ENCODE measurements around the gene RRBP1. TPM values are rescaled to one million over a fixed set of nuclear protein-coding genes. Genes with fewer than 3 reads are reported as not detected.

Gene RRBP1
- total and polyA plus RNA-seq, 3 donors from 2014 or later: 93.8 to 146 (median 144) TPM

DNA sequence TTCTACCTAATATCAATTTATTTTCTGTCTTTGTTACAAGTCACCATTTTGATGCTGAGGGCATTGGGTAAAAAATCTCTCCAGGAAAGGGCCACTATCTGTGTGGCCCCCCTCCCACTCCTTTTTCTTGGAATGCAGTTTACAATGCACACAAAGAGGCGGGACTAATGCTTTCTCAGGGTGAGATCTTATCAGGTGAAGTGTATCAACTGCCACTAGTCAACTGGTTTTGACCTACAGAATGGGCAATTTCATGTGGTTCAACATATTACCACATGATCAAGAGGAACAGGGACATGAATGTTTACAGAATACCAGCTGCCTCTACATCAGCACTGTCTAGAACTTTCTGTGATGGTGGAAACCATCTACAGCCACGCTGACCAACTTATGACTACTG lies 3.7 kb downstream of the RRBP1 start:
- no peaks in the 10 kb centered on the region for H3K36me3 ChIP-seq (ENCODE audit: low read depth, missing control alignments)
- no peaks in the 10 kb centered on the region for H3K9me3 ChIP-seq
- intact Hi-C loops (cut with DNase I; ENCODE audit: low total_unique reads): no loop called here
- H3K4me1 ChIP-seq: peaks cover 16% of the 10 kb centered on the region
- no peak for DNase-seq
- H3K4me3 ChIP-seq: no peak overlapping the region
- H3K27me3 ChIP-seq: no peaks in the 10 kb centered on the region
- TF ChIP-seq, protein P1, sequence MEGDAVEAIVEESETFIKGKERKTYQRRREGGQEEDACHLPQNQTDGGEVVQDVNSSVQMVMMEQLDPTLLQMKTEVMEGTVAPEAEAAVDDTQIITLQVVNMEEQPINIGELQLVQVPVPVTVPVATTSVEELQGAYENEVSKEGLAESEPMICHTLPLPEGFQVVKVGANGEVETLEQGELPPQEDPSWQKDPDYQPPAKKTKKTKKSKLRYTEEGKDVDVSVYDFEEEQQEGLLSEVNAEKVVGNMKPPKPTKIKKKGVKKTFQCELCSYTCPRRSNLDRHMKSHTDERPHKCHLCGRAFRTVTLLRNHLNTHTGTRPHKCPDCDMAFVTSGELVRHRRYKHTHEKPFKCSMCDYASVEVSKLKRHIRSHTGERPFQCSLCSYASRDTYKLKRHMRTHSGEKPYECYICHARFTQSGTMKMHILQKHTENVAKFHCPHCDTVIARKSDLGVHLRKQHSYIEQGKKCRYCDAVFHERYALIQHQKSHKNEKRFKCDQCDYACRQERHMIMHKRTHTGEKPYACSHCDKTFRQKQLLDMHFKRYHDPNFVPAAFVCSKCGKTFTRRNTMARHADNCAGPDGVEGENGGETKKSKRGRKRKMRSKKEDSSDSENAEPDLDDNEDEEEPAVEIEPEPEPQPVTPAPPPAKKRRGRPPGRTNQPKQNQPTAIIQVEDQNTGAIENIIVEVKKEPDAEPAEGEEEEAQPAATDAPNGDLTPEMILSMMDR (IDR thresholded peaks at IDR 0.05): no peak
- TF ChIP-seq POLR2A (IDR thresholded peaks at IDR 0.05): no peak
- 78 to 81% methylated on average over 2 of the region's 2 CpGs for WGBS, 2 donors
- H3K27ac ChIP-seq: no peak overlapping the region

DNA sequence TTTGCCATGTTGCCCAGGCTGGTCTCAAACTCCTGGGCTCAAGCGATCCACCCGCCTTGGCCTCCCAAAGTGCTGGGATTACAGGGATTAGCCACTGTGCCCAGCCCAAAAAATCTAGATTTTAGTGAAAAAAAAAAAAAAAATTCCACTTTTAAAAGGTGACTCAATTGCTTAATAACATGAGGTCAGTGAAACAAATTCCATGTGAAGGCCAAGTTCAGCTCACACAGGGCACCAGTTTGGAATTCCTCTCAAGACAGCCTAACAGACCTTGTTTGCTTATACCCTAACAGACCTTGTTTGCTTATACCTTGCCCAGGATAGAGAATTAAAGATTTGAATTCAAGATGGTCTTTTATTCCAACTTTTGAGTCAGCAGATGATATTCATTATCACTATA lies 5.1 kb downstream of the RRBP1 start:
- DNase-seq: no peak

DNA sequence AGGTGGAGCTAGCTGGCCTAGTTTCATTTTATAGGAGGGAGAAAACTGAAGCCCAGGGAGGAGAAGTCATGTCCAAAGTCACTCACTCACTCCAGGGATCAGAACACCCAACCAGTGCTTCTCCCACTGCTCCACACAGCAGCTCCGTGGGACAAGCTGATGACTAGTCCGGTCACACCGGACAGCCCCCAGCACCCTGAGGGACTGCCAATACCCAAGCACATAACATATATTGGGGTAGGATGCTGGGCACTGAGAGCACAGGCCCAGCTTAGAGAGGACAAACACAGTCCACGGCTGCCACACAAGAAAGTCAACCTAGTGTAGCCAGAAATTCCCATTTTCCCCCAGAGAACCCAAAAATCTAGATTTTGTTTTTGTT lies 5.7 kb downstream of the RRBP1 start:
- intact Hi-C loops (cut with DNase I; ENCODE audit: low total_unique reads): no loop called here
- Histone ChIP-seq H3K4me3 (no peak overlapping the region), H3K9me3 (no peaks in the 10 kb centered on the region), H3K27me3 (no peaks in the 10 kb centered on the region), H3K4me1 (peaks cover 12% of the 10 kb centered on the region), H3K36me3 (ENCODE audit: low read depth, missing control alignments) (no peaks in the 10 kb centered on the region), H3K27ac (no peak overlapping the region)
- TF ChIP-seq POLR2A (IDR thresholded peaks at IDR 0.05): no peak
- TF ChIP-seq, protein P1 (IDR thresholded peaks at IDR 0.05): no peak
- WGBS, 2 donors: 87 to 89% methylated on average over 3 to 4 of the region's 4 CpGs
- no peak for DNase-seq

More for the DNA sequence above, 5.1 kb downstream of the RRBP1 start:
- H3K36me3 ChIP-seq (ENCODE audit: low read depth, missing control alignments): no peaks in the 10 kb centered on the region
- H3K27ac ChIP-seq: no peak overlapping the region
- intact Hi-C loops (cut with DNase I; ENCODE audit: low total_unique reads): no loop called here
- WGBS, 2 donors: 88 to 100% methylated on average over 2 of the region's 2 CpGs
- no peaks in the 10 kb centered on the region for H3K9me3 ChIP-seq
- no peaks in the 10 kb centered on the region for H3K27me3 ChIP-seq
- H3K4me1 ChIP-seq: peaks cover 12% of the 10 kb centered on the region
- TF ChIP-seq, protein P1 (IDR thresholded peaks at IDR 0.05): no peak
- no peak for TF ChIP-seq POLR2A (IDR thresholded peaks at IDR 0.05)
- H3K4me3 ChIP-seq: no peak overlapping the region

DNA sequence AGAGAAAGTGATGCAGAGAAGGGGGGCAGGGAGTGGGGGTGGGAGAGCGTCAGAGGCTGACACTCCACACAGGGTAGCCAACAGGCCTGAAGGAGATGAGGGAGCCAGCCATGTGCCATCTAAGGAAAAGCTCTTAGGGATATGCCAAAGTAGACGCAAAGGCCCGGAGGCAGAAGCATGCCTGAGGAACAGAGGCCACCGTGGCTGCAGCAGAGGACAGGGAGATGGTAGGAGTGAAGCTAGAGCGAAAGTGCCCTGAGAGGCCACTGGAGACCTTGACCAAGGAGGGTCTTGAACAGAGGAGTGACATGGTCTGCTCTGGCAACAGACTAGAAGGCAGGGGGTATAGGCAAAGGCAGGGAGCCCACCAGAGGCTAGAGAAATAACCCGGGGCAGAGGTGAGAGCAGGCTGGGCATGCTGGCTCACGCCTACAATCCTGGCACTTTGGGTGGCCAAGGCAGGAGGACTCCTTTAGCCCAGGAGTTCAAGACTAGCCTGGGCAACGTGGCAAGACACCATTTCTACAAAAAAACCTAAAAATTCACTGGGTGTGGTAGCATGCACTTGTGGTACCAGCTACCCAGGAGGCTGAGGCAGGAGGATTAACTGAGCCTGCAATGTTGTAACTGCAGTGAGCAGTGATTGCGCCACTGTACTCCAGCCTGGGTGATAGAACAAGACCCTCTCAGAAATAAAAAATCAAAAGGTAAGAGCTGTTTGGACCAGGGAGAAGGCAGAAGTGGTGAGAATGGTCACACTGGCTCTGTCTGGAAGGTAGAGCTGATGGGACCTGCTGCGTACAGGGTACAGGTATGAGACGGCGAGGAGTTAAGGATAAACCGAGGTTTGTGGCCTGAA lies 6.3 kb downstream of the RRBP1 start:
- Histone ChIP-seq H3K36me3 (ENCODE audit: low read depth, missing control alignments) (no peaks in the 10 kb centered on the region), H3K4me3 (no peak overlapping the region), H3K4me1 (peaks cover 12% of the 10 kb centered on the region), H3K27ac (no peak overlapping the region), H3K9me3 (no peaks in the 10 kb centered on the region), H3K27me3 (no peaks in the 10 kb centered on the region)
- intact Hi-C loops (cut with DNase I; ENCODE audit: low total_unique reads): no loop called here
- DNase-seq: no peak
- TF ChIP-seq, protein P1 (IDR thresholded peaks at IDR 0.05): no peak
- no peak for TF ChIP-seq POLR2A (IDR thresholded peaks at IDR 0.05)
- 85 to 92% methylated on average over 13 of the region's 13 CpGs for WGBS, 2 donors
